MCF 10A (cell line): ENCODE data around the gene SEC24C. TPM values are rescaled to one million over a fixed set of nuclear protein-coding genes. Genes with fewer than 3 reads are reported as not detected.
A peak's percentile ranks its signal among the peaks of the same experiment; 100 is the strongest.

Experiments used
- BruUV-seq: library from RNA; stranded (reverse); fragments of 400-500 nt; replicated peaks from 2 replicates; lab custom pipeline; 2021; lab: Mats Ljungman, UMichigan
- CTCF ChIA-PET: fragments of 300-600 bp; sonication (Branson Sonifier 250); formaldehyde crosslinking; extraction: SDS; loops from one replicate; lab custom pipeline; 2021; ENCODE audit warnings: antibody characterized with exemption, inconsistent platforms; lab: Yijun Ruan, JAX
- POLR2A ChIA-PET: fragments of 300-600, 350-650 bp; sonication (Branson Sonifier 250); formaldehyde crosslinking; extraction: SDS; loops from one replicate; lab custom pipeline; 2020; ENCODE audit warnings: antibody characterized with exemption, inconsistent platforms; lab: Yijun Ruan, JAX
- DNase-seq: peaks from one replicate; pipeline ENCODE4 v3.0.0-alpha.2; 2018; ENCODE audit not compliant: unreplicated experiment
- H3K27ac Mint-ChIP-seq: one replicate; pipeline ENCODE4 v1.8.0; 2022; ENCODE audit warnings: mild to moderate bottlenecking, low read depth, mixed read lengths; ENCODE audit not compliant: unreplicated experiment
- H3K27me3 Mint-ChIP-seq: one replicate; pipeline ENCODE4 v1.8.0; 2022; ENCODE audit warnings: mixed read lengths; ENCODE audit not compliant: insufficient read depth, unreplicated experiment
- H3K36me3 Mint-ChIP-seq: one replicate; pipeline ENCODE4 v1.8.0; 2022; ENCODE audit warnings: mild to moderate bottlenecking, moderate library complexity, mixed read lengths; ENCODE audit not compliant: insufficient read depth, unreplicated experiment
- H3K4me1 Mint-ChIP-seq: one replicate; pipeline ENCODE4 v1.8.0; 2022; ENCODE audit warnings: mixed read lengths; ENCODE audit not compliant: insufficient read depth, unreplicated experiment
- H3K4me3 Mint-ChIP-seq: one replicate; pipeline ENCODE4 v1.8.0; 2022; ENCODE audit warnings: mild to moderate bottlenecking, moderate library complexity, mixed read lengths; ENCODE audit not compliant: unreplicated experiment
- H3K9me3 Mint-ChIP-seq: one replicate; pipeline ENCODE4 v1.8.0; 2022; ENCODE audit warnings: mixed read lengths; ENCODE audit not compliant: unreplicated experiment
- intact Hi-C: fragments of 100-400 bp; cut with micrococcal nuclease; formaldehyde crosslinking; loops from 2 replicates; pipeline ENCODE4 v1.14.1; 2022
- total RNA-seq: library from RNA; stranded (reverse); gene quantifications from 2 replicates; pipeline ENCODE4 v1.2.3, GENCODE V29; 2022
- TF ChIP-seq, protein P1 (sequence below): fragments of 200-600 bp; IDR thresholded peaks from one replicate; pipeline ENCODE4 v1.8.0; 2022; ENCODE audit warnings: antibody characterized with exemption, mild to moderate bottlenecking; ENCODE audit not compliant: unreplicated experiment

The SEC24C gene
- total RNA-seq, 1 experiment from 2014 or later: 78.0 TPM

DNA sequence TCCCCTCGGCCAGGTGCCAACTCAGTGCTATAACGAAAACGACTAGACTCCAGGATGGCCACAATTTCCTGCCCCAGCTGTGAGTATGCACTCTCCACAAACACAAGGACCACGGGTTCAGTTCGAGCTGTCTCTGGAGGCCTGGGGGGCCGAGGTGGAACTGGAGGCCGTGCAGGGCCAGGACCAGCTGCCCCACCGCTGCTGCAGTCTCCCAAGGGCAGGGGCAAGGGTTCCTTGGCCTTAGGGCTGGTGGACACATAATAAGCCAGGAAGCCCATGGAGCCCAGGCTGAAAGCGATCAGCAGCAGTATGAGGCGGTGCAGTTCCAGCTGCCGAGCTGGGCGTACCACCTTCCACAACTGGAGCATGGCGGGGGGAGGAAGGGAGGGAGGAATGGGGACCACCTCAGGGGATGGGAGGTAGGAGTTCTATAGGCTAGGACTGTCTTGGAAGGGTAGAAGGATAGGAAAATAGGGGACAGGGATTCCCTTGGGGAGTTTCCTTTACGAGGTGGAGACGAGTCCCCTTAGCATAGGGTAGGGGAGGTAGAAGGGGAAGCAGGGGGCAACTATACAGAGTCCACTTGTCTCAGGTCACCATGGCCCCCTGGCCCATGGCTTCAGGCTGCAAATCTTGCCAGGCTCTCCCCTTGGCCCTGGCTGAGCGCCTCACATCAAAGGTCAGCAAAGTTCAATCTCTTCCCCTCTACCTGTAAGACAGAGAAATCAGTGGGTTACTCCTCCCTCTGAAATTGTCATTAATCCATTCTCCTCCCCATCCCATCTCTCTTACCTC is 64.0 kb downstream of the SEC24C start:
- TF ChIP-seq, protein P1, sequence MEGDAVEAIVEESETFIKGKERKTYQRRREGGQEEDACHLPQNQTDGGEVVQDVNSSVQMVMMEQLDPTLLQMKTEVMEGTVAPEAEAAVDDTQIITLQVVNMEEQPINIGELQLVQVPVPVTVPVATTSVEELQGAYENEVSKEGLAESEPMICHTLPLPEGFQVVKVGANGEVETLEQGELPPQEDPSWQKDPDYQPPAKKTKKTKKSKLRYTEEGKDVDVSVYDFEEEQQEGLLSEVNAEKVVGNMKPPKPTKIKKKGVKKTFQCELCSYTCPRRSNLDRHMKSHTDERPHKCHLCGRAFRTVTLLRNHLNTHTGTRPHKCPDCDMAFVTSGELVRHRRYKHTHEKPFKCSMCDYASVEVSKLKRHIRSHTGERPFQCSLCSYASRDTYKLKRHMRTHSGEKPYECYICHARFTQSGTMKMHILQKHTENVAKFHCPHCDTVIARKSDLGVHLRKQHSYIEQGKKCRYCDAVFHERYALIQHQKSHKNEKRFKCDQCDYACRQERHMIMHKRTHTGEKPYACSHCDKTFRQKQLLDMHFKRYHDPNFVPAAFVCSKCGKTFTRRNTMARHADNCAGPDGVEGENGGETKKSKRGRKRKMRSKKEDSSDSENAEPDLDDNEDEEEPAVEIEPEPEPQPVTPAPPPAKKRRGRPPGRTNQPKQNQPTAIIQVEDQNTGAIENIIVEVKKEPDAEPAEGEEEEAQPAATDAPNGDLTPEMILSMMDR: no peak
- no TSS peak for BruUV-seq
- H3K36me3 Mint-ChIP-seq: peaks cover 47% of the 10 kb centered on the region
- H3K4me3 Mint-ChIP-seq: no peak overlapping the region
- CTCF ChIA-PET: interaction anchor here (0.6 to 1.1 kb wide), 2 partner anchors 27 to 40 kb away, joined by 3 read pairs; no protein-coding TSS in a partner anchor
- H3K27me3 Mint-ChIP-seq: no peaks in the 10 kb centered on the region
- intact Hi-C loops: no loop called here
- no peak overlapping the region for H3K27ac Mint-ChIP-seq
- POLR2A ChIA-PET: interaction anchor here (0.6 to 2.8 kb wide), 5 partner anchors 16 to 36 kb away, joined by 4 to 53 read pairs (median 14); partner anchors contain the start of genes CHCHD1 and ZSWIM8
- no peak for DNase-seq
- H3K4me1 Mint-ChIP-seq: peaks cover 11% of the 10 kb centered on the region
- H3K9me3 Mint-ChIP-seq: no peaks in the 10 kb centered on the region

DNA sequence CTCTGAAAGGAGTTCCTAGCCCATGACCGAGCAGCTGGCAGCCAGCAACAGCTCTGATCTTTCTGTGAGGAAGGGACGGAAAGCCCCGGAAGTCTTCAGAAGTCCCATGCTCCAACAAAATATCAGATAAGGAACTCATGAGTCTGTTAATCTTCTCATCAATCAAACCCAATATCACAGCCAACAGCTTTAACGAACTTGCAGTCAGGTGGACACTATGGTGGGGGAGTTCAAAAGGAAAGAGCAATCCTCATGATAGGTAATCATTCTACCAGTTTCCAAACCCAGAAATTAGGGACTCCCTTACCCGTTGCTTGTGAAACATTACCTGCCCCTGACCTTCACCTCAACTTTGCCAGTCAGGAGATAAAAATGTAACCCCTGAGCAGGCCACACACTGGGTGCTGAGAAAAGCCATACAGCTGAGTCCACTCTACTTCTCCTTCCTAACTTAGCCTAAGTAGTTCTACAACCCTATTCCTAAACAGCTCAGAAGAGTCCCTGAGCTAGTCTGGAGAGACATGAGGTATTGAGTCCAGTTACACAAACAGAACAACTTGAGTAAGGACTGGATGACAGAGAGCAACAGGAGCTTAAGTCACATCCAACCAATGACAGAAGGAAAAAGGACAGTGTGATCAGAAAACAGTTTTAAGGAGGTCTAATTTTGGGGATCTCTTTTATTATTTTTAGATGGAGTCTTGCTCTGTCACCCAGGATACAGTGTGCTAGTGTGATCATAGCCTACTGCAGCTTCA is 65.1 kb downstream of the SEC24C start:
- Mint-ChIP-seq H3K4me1 (peaks cover 11% of the 10 kb centered on the region), H3K36me3 (peaks cover 41% of the 10 kb centered on the region), H3K4me3 (peak overlapping the region; percentile 29), H3K27me3 (no peaks in the 10 kb centered on the region), H3K27ac (no peak overlapping the region), H3K9me3 (no peaks in the 10 kb centered on the region)
- CTCF ChIA-PET: interaction anchor here (0.6 to 1.9 kb wide), 5 partner anchors 10 to 406 kb away, joined by 3 to 9 read pairs (median 3); partner anchors contain the start of gene ZSWIM8
- DNase-seq: no peak
- POLR2A ChIA-PET: interaction anchor here (0.6 to 2.8 kb wide), 12 partner anchors 8 to 79 kb away, joined by 3 to 53 read pairs (median 6); partner anchors contain the start of genes CAMK2G, CHCHD1 and ZSWIM8
- intact Hi-C loops: no loop called here
- no TSS peak for BruUV-seq
- TF ChIP-seq, protein P1: no peak

DNA sequence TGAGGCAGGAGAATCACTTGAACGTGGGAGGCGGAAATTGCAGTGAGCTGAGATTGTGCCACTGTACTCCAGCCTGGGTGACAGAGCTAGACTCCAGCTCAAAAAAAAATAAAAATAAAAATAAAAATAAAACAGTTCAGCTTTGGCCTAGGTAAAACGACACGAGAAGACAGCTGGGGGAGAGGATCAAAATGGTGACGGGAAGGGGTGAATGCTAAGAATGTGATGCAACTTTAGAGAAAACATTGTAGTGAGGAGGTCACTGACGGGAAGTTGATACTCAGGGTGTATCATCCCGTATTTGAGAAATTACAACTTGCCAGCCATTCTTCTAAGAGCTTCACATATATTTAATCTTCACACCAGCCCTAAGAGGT is 66.2 kb downstream of the SEC24C start:
- Mint-ChIP-seq H3K27me3 (no peaks in the 10 kb centered on the region), H3K4me3 (peak overlapping the region; percentile 72), H3K4me1 (peaks cover 11% of the 10 kb centered on the region), H3K27ac (peak overlapping the region; percentile 19), H3K9me3 (no peaks in the 10 kb centered on the region), H3K36me3 (peaks cover 36% of the 10 kb centered on the region)
- TF ChIP-seq, protein P1: no peak
- TSS peak; percentile 22 for BruUV-seq
- DNase-seq: no peak
- intact Hi-C loops: loop anchor here (2.0 kb wide), 1 partner anchor 68 kb away; no protein-coding TSS in a partner anchor
- ChIA-PET POLR2A (interaction anchor here (0.6 to 2.8 kb wide), 15 partner anchors 9 to 122 kb away, joined by 3 to 53 read pairs (median 4); partner anchors contain the start of genes CAMK2G, CHCHD1 and ZSWIM8), CTCF (interaction anchor here (1.9 kb wide), 1 partner anchor 130 kb away, joined by 7 read pairs; no protein-coding TSS in a partner anchor)
